Parathyroid adenoma (tissue), 2 donors: Measurements from ENCODE around the gene RPL10.

Experiments
- H2AFZ ChIP-seq: fragments of 300-600 bp; sonication (generic); one replicate; pipeline ENCODE4 v1.7.0; 2017; ENCODE audit warnings: antibody characterized with exemption, mild to moderate bottlenecking
- H3K27ac ChIP-seq: fragments of 300-600 bp; sonication (generic); one replicate; pipeline ENCODE4 v1.7.0; 2017
- H3K27me3 ChIP-seq: fragments of 300-600 bp; sonication (generic); one replicate; pipeline ENCODE4 v1.7.0; 2017; ENCODE audit warnings: low read length; ENCODE audit not compliant: control insufficient read depth, insufficient read depth
- H3K36me3 ChIP-seq: fragments of 300-600 bp; sonication (generic); one replicate; pipeline ENCODE4 v1.7.0; 2017; ENCODE audit warnings: low read length; ENCODE audit not compliant: control insufficient read depth, insufficient read depth
- H3K4me1 ChIP-seq: fragments of 300-600 bp; sonication (generic); one replicate; pipeline ENCODE4 v1.7.0; 2017; ENCODE audit warnings: control low read depth
- H3K4me2 ChIP-seq: fragments of 300-600 bp; sonication (generic); one replicate; pipeline ENCODE4 v1.7.0; 2017; ENCODE audit warnings: low read length
- H3K4me3 ChIP-seq: fragments of 300-600 bp; sonication (generic); one replicate; pipeline ENCODE4 v1.7.0; 2017; ENCODE audit warnings: low read depth, low read length
- H3K79me2 ChIP-seq: fragments of 300-600 bp; sonication (generic); one replicate; pipeline ENCODE4 v1.7.0; 2017; ENCODE audit warnings: control low read depth
- H3K9ac ChIP-seq: fragments of 300-600 bp; sonication (generic); one replicate; pipeline ENCODE4 v1.7.0; 2017; ENCODE audit warnings: mild to moderate bottlenecking
- H3K9me3 ChIP-seq: fragments of 300-600 bp; sonication (generic); one replicate; pipeline ENCODE4 v1.7.0; 2017; ENCODE audit warnings: low read length; ENCODE audit not compliant: control insufficient read depth
- TF ChIP-seq, protein P1 (sequence below): fragments of 300-600 bp; sonication (generic); IDR thresholded peaks from one replicate; pipeline ENCODE4 v1.7.0; 2017; ENCODE audit warnings: antibody characterized with exemption, mild to moderate bottlenecking
- donor health status: primary hyperparathyroidism.

Gene RPL10

DNA sequence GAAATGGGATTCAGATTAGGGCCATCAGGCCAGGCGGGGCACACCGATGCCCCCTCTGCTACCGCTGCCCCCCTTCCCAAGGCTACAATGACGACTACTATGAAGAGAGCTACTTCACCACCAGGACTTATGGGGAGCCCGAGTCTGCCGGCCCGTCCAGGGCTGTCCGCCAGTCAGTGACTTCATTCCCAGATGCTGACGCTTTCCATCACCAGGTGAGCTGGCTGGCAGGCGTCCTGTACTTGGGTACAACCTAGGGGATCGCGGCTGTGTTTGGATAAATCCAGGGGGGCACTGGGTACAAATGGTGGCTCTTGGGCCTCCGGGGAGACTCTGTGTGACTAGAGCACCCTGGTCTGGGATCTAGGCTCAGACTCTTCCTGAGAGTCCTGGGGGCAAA lies 18.0 kb upstream of the RPL10 start:
- Histone ChIP-seq H3K36me3 (no peaks in the 10 kb centered on the region), H3K27me3 (no peaks in the 10 kb centered on the region), H3K9me3 (no peaks in the 10 kb centered on the region), H3K9ac (peak overlapping the region; percentile 94), H3K4me2 (peak overlapping the region; percentile 79), H2AFZ (no peak overlapping the region), H3K4me1 (no peaks in the 10 kb centered on the region), H3K79me2 (no peaks in the 10 kb centered on the region), H3K4me3 (peak overlapping the region; percentile 93), H3K27ac (peak overlapping the region; percentile 95)
- TF ChIP-seq, protein P1, sequence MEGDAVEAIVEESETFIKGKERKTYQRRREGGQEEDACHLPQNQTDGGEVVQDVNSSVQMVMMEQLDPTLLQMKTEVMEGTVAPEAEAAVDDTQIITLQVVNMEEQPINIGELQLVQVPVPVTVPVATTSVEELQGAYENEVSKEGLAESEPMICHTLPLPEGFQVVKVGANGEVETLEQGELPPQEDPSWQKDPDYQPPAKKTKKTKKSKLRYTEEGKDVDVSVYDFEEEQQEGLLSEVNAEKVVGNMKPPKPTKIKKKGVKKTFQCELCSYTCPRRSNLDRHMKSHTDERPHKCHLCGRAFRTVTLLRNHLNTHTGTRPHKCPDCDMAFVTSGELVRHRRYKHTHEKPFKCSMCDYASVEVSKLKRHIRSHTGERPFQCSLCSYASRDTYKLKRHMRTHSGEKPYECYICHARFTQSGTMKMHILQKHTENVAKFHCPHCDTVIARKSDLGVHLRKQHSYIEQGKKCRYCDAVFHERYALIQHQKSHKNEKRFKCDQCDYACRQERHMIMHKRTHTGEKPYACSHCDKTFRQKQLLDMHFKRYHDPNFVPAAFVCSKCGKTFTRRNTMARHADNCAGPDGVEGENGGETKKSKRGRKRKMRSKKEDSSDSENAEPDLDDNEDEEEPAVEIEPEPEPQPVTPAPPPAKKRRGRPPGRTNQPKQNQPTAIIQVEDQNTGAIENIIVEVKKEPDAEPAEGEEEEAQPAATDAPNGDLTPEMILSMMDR, result no peak

DNA sequence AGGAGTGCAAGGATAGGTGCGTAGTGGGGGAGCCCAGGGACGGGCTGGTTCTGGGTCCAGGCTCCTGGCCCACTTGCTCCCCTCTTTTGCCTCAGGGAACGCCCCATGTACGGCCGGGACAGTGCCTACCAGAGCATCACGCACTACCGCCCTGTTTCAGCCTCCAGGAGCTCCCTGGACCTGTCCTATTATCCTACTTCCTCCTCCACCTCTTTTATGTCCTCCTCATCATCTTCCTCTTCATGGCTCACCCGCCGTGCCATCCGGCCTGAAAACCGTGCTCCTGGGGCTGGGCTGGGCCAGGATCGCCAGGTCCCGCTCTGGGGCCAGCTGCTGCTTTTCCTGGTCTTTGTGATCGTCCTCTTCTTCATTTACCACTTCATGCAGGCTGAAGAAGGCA lies 17.4 kb upstream of the RPL10 start:
- Histone ChIP-seq H2AFZ (no peak overlapping the region), H3K27me3 (no peaks in the 10 kb centered on the region), H3K4me2 (no peak overlapping the region), H3K4me1 (no peaks in the 10 kb centered on the region), H3K9me3 (no peaks in the 10 kb centered on the region), H3K9ac (no peak overlapping the region), H3K36me3 (no peaks in the 10 kb centered on the region), H3K27ac (no peak overlapping the region), H3K4me3 (no peak overlapping the region), H3K79me2 (no peaks in the 10 kb centered on the region)
- TF ChIP-seq, protein P1, result no peak

DNA sequence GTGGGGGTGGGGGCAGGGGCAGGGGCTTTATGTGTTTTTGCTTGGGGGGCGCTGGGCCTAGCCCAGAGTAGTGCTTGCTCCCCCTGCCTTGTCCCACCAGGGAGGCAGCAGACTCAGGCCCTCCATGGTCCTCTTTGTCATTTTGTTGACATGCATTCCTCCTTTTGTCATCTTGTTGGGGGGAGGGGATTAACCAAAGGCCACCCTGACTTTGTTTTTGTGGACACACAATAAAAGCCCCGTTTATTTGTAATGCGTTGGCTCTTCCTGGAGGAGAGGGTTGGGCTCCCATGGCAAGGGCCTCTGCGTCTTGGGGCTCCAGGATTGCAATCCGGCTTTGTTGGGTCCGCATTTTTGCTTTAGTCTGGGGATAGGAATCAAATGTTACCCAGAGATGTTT lies 16.9 kb upstream of the RPL10 start:
- no peak overlapping the region for H3K4me2 ChIP-seq
- H3K4me3 ChIP-seq, result no peak overlapping the region
- TF ChIP-seq, protein P1, result no peak
- no peak overlapping the region for H3K9ac ChIP-seq
- no peaks in the 10 kb centered on the region for H3K4me1 ChIP-seq
- no peaks in the 10 kb centered on the region for H3K9me3 ChIP-seq
- no peaks in the 10 kb centered on the region for H3K36me3 ChIP-seq
- no peaks in the 10 kb centered on the region for H3K79me2 ChIP-seq
- H2AFZ ChIP-seq, result no peak overlapping the region
- H3K27me3 ChIP-seq, result no peaks in the 10 kb centered on the region
- H3K27ac ChIP-seq, result no peak overlapping the region

DNA sequence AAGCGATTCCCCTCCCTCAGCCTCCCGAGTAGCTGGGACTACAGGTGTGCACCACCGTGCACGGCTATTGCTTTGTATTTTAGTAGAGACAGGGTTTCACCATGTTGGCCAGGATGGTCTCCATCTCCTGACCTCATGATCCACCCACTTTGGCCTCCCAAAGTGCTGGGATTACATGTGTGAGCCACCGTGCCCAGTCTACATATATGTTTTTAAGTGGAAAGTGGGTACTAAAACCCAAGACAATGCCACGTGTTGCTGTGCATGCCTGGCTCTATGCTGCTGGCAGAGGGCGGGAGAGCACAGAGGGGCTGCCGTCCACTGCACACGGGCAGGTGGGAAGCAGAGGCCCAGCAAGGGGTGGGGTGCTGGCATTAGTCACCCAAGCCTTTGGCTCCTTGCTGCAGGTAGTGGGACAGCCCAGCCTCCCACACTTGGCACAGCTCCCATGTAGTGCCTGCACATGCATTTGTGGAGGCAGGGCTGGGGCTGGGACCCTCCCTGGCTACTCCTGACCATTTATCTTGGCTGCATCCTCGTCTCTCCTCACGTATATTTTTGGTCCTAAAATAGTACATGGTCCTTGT lies 15.6 kb upstream of the RPL10 start:
- Histone ChIP-seq H3K4me1 (no peaks in the 10 kb centered on the region), H3K36me3 (no peaks in the 10 kb centered on the region), H3K27ac (no peak overlapping the region), H3K27me3 (no peaks in the 10 kb centered on the region), H3K9ac (no peak overlapping the region), H3K4me2 (no peak overlapping the region), H2AFZ (no peak overlapping the region), H3K79me2 (no peaks in the 10 kb centered on the region), H3K9me3 (no peaks in the 10 kb centered on the region), H3K4me3 (no peak overlapping the region)
- TF ChIP-seq, protein P1, result no peak
